Astrocyte of the hippocampus (primary cell): Measurements from ENCODE around the gene SLC15A4.

ENCODE experiments used
- DNase-seq: peaks from one replicate; pipeline ENCODE4 v3.0.0; 2011; ENCODE audit warnings: low read depth, low spot score

Gene SLC15A4

GRCh38 chr12:128754275-128754674 is 69.5 kb downstream of the SLC15A4 start:
- DNase-seq, result no peak

GRCh38 chr12:128753438-128753837 is 70.3 kb downstream of the SLC15A4 start:
- DNase-seq, result no peak

- DNase-seq, result no peak
These were observed 71.4 kb downstream of the SLC15A4 start for GRCh38 chr12:128752386-128752785.

- DNase-seq, result no peak
These were observed 76.3 kb downstream of the SLC15A4 start for GRCh38 chr12:128747441-128747840.

GRCh38 chr12:128745772-128746689 is 77.7 kb downstream of the SLC15A4 start:
- no peak for DNase-seq

- no peak for DNase-seq
These were observed 79.8 kb downstream of the SLC15A4 start for GRCh38 chr12:128743916-128744315.
